Measurements from ENCODE around the gene CPSF4L.

The CPSF4L gene

DNA sequence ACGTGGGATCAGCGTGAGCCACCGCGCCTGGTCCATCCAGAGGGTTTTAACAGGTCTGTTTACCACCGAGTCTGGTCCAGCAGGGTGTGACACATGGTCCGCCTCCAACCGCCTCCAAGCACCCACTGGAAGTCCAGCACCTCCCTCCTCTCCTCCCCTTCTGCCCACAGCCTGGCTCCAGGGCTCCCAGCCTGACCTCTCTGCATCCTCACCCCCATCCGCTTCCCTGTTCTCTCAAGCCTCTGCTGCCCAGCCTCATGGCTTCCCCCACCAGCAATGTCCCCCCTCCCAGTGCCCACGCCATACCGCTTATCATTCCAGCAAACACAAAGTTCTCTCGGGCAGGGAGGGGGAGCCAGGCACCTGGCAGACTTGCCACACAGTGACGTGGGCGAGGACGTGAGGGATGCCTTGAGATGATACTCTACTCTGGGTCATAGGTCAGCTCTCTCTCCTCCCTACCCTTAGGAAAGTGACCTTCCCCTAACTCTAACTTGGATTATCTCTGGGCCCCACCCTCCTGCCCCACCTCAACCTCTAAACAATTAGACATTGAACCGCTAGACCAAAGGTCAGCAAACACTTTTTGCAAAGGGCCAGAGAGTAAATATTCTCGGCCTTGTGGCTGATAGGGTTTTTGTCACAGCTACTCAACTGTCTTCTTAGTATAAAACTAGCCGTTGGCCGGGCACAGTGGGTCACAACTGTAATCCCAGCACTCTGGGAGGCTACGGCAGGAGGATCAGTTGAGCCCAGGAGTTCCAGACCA lies 27.0 kb upstream of the CPSF4L start:
- no peak for DNase-seq

DNA sequence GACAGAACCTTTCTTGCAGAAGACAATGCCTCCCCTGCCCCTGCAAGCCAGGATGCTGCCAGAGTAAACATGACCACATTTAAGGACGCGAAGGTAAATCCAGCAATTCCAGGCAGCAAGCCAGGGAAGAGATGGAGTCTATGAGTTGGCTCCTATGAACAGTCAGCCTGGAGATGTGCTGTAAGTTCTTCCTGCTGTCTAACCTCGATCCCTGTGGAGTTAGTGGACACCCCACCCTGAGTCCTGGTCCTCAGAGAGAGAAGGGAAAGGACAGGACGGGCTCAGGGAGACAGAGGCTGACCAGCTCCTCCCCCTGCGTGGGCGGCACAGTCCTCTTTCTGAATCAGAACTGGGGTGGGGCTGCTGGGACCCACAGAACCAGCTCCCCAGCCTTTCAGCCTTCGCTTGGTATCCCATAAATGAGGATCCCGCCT lies 25.2 kb upstream of the CPSF4L start:
- no peak for DNase-seq

DNA sequence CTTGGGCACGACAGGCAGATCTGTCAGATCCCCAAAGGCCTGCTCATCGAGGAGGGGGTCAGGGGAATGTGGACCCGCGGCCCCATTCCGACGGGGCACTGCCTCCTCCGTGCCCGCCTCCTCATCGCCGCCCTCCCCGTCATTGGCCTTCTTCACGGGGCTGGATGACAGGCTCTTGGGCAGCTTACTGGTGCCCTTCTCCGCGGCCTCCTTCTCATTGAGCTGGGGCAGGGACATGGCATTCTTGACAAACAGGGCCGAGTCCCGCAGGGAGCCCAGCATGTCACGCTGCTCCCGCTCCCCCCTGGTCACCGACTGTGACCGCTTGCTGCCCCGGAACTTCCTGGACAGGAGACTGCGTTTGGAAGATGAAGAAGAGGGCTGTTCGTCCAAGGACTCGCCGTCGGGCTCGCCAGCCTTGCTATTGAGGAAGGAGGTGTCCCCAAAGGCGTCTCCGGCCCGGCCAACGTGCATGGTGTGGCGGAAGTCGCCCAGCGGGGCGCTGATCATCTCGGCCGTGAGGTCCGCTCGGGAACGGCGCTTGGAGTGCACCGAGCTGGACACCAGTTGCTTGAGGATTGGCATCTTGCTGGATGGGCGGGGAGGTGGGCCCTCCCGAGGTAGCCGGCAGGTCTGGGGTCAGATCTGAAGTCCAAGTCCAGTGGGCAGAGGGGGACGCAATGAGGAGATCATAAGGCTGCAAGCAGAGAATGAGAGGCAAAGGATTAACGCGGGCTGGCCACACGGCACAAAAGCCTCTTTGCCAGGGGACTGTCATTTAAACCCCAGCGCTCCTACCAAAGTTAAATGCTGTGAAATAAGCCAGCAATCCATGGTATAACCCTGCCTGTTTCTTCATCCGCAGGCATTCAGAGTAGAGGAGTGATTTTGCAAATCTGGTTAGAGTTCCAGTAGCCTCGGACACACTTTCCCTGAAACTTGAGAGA lies 24.5 kb upstream of the CPSF4L start:
- DNase-seq, result no peak

- DNase-seq, result no peak
Measured at GRCh38 chr17:73285603-73285908, 23.9 kb upstream of the CPSF4L start.

- no peak for DNase-seq
Measured at GRCh38 chr17:73284906-73285602, 23.4 kb upstream of the CPSF4L start.

GRCh38 chr17:73284354-73284753 lies 22.7 kb upstream of the CPSF4L start:
- no peak for DNase-seq

GRCh38 chr17:73283841-73284282 lies 22.2 kb upstream of the CPSF4L start:
- DNase-seq, result no peak

GRCh38 chr17:73283250-73283649 lies 21.6 kb upstream of the CPSF4L start:
- DNase-seq, result no peak

DNA sequence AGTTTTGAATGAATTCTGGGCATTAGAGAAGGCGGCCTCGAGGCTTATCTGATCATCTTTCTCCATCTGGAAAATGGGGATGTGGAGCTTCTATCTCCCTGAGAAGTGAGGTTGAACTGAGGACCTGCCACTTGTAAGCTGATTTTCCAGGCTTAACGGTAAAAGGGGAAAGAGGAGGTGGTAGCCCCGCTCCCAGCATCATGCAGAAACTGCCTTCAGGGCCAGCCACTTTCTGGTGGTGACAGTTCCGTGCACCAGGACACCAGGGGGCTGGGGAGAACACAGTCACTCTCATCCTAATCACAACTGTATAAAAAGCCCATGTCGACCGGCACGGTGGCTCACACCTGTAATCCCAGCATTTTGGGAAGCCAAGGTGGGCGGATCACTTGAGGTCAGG lies 20.9 kb upstream of the CPSF4L start:
- DNase-seq, result no peak

DNA sequence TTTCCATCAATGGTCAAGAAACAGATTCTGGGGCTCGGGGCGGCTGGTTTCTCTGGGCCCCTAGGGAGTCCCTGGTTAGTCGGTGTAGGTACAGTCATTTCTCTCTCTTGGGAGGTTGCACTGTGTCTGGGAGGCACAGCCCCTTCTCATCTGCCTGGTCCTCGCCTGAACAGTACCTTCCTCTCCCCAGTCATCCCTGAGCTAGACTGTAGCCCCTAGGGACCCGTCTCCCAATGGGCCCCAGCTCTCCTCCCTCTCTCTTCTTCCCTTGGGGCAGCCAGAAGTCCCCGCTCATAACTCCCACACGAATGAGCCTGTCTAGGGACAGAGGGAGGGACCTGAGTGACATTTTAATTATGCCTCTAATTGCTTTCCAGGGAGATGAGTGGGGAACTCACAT lies 20.2 kb upstream of the CPSF4L start:
- no peak for DNase-seq

GRCh38 chr17:73280191-73280590 lies 18.5 kb upstream of the CPSF4L start:
- no peak for DNase-seq

GRCh38 chr17:73279704-73280103 lies 18.0 kb upstream of the CPSF4L start:
- DNase-seq, result no peak

GRCh38 chr17:73278465-73279453 lies 17.1 kb upstream of the CPSF4L start:
- DNase-seq, result no peak

- no peak for DNase-seq
Measured at GRCh38 chr17:73278049-73278464, 16.4 kb upstream of the CPSF4L start.

DNA sequence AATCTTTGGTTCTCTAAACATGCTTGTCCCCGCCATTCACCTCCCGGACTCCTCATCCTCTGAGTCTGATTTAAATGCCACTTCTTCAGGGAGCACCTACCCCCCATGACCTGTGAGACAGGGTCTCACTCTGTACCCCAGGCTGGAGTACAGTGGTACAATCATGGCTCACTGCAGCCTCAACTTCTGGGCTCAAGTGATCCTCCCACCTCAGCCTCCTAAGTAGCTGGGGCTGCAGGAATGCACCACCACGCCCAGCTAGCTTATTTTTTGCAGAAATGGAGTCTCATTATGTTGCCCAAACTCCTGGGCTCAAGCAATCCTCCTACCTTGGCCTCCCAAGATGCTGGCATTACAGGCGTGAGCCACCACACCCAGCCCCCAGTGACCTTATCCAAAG lies 12.8 kb upstream of the CPSF4L start:
- no peak for DNase-seq

- DNase-seq, result no peak
Measured at GRCh38 chr17:73272906-73273218, 11.2 kb upstream of the CPSF4L start.

- DNase-seq, result no peak
Measured at GRCh38 chr17:73271072-73271471, 9.4 kb upstream of the CPSF4L start.

DNA sequence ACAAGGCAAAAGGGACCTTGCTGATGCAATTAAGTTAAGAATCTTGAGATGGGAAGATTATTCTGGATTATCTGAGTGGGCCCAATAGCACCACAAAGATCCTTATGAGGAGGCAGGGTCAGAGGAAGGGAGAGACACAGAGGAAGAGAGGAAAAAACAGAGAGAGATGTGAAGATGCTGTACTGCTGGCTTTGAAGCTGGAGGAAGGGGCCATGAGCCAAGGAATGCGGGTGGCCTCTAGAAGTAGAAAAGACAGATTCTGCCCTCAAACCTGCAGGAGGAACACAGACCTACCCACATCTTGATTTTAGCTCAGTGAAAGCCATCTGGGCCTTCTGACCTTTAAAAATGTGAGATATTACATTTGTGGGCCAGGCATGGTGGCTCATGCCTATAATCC lies 8.1 kb upstream of the CPSF4L start:
- DNase-seq, result no peak

- no peak for DNase-seq
Measured at GRCh38 chr17:73269329-73269615, 7.6 kb upstream of the CPSF4L start.

GRCh38 chr17:73268582-73269328 lies 7.1 kb upstream of the CPSF4L start:
- DNase-seq, result no peak

DNA sequence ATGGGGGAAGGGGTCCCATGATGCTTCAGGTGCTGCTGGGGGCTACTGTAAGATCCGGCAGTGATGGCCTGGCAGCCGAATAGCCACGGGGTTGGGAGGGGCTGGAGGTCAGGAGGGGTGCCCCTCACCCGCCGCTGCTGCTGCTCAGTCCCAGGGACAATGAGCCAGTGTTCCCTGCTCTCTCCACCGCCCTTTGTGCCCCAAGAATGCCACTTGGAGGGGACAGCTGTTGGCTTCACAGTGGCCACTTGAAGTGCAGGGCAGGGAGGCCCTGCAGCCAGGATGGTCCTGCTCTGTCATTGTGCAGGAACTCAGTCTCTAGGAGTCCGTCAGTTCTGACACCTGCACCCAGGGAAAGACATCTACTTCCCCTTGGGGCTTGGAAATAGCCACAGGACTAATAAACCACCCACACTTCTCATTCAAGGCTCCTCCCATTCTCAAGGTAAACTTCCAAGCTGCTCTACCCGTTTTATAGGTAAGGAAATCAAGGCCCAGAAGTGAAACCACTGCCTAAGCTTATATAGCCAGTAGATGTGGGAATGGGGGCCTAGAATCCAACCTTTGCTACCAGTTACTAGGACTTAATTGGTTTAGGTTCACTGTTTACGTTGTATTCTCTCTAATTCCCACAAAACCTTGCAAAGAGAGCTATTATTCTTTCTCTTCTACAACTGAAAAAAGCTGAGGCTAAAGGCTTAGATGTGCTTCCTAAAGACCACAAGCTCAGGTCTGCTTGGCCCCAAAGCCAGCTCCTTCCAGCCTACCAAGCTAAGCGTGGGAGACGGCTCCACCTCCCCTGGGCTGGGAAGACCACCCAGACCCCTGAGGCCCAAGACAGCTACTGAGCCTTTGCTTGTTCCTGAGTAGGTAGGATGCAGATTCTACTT lies 6.2 kb upstream of the CPSF4L start:
- no peak for DNase-seq
